NCI-H187 (cell line): Measurements from ENCODE around the gene GIGYF2.

Experiments
- DNase-seq, 2 experiments: peaks; one replicate each; lab custom pipeline; 2025; lab: John Stamatoyannopoulos, UW

The GIGYF2 gene

GRCh38 chr2:232761301-232761907, 64.3 kb downstream of the GIGYF2 start:
- no peak for DNase-seq

- DNase-seq = no peak
Observed at GRCh38 chr2:232767866-232768265, 70.7 kb downstream of the GIGYF2 start.

GRCh38 chr2:232770207-232770606, 73.1 kb downstream of the GIGYF2 start:
- DNase-seq = no peak

GRCh38 chr2:232771870-232772269, 74.7 kb downstream of the GIGYF2 start:
- DNase-seq = no peak

- DNase-seq = no peak
Observed at GRCh38 chr2:232772531-232772930, 75.4 kb downstream of the GIGYF2 start.

- no peak for DNase-seq
Observed at GRCh38 chr2:232773815-232774214, 76.7 kb downstream of the GIGYF2 start.

GRCh38 chr2:232776435-232776834, 79.3 kb downstream of the GIGYF2 start, which contains the start of gene KCNJ13:
Gene KCNJ13 (minus strand): TSS chr2:232776565. CDS start chr2:232771362, 5,203 bp downstream.
- no peak for DNase-seq

- no peak for DNase-seq
Observed at GRCh38 chr2:232777276-232777675, 80.1 kb downstream of the GIGYF2 start.

- DNase-seq = no peak
Observed at GRCh38 chr2:232779465-232779864, 82.3 kb downstream of the GIGYF2 start.

GRCh38 chr2:232779934-232780333, 82.8 kb downstream of the GIGYF2 start:
- DNase-seq = no peak

GRCh38 chr2:232781765-232782164, 84.6 kb downstream of the GIGYF2 start:
- DNase-seq = no peak

- DNase-seq = no peak
Observed at GRCh38 chr2:232783278-232783677, 86.1 kb downstream of the GIGYF2 start.

- DNase-seq = no peak
Observed at GRCh38 chr2:232787806-232788205, 90.7 kb downstream of the GIGYF2 start.

GRCh38 chr2:232789082-232789481, 92.0 kb downstream of the GIGYF2 start:
- no peak for DNase-seq

- no peak for DNase-seq
Observed at GRCh38 chr2:232791518-232791917, 94.4 kb downstream of the GIGYF2 start.

- no peak for DNase-seq
Observed at GRCh38 chr2:232793271-232793670, 96.1 kb downstream of the GIGYF2 start.

- DNase-seq = no peak
Observed at GRCh38 chr2:232794981-232795380, 97.8 kb downstream of the GIGYF2 start.

GRCh38 chr2:232795920-232796319, 98.8 kb downstream of the GIGYF2 start:
- no peak for DNase-seq

- no peak for DNase-seq
Observed at GRCh38 chr2:232798187-232798586, 101.1 kb downstream of the GIGYF2 start.

- no peak for DNase-seq
Observed at GRCh38 chr2:232800166-232800565, 103.0 kb downstream of the GIGYF2 start.

- no peak for DNase-seq
Observed at GRCh38 chr2:232802091-232802490, 105.0 kb downstream of the GIGYF2 start.

GRCh38 chr2:232809349-232810124, 112.4 kb downstream of the GIGYF2 start:
- DNase-seq = no peak

- no peak for DNase-seq
Observed at GRCh38 chr2:232810444-232810843, 113.3 kb downstream of the GIGYF2 start.

- no peak for DNase-seq
Observed at GRCh38 chr2:232815569-232815968, 118.4 kb downstream of the GIGYF2 start.
